WERI-Rb-1 (cell line): ENCODE results near the gene SALL2.

Source experiments
- DNase-seq: peaks from one replicate; pipeline ENCODE4 v3.0.0-alpha.2; 2020
- H3K27ac ChIP-seq: fragments of 250-450 bp; sonication (Bioruptor Pico); 2 replicates; pipeline ENCODE4 v1.5.1; 2020; ENCODE audit warnings: mild to moderate bottlenecking, moderate library complexity
- H3K27me3 ChIP-seq: fragments of 250-450 bp; sonication (Bioruptor Pico); 2 replicates; pipeline ENCODE4 v1.5.1; 2021; ENCODE audit warnings: mild to moderate bottlenecking, low read depth, moderate library complexity; ENCODE audit not compliant: insufficient read depth, severe bottlenecking
- H3K36me3 ChIP-seq: fragments of 250-450 bp; sonication (Bioruptor Pico); 2 replicates; pipeline ENCODE4 v1.5.1; 2020; ENCODE audit warnings: mild to moderate bottlenecking, moderate library complexity
- H3K4me3 ChIP-seq: 2 replicates; pipeline ENCODE4 v1.5.1; 2011; ENCODE audit warnings: low read depth, mild to moderate bottlenecking, control low read depth, low read length
- H3K9me3 ChIP-seq: fragments of 250-450 bp; sonication (Bioruptor Pico); 2 replicates; pipeline ENCODE4 v1.5.1; 2021; ENCODE audit warnings: mild to moderate bottlenecking, moderate library complexity; ENCODE audit not compliant: severe bottlenecking
- CTCF ChIP-seq: IDR thresholded peaks from 2 replicates; pipeline ENCODE4 v1.5.1; 2011; ENCODE audit warnings: low read depth, mild to moderate bottlenecking, control low read depth, inconsistent platforms, low read length

Gene SALL2

GRCh38 chr14:21475767-21476522 is 50.2 kb downstream of the SALL2 start:
- Histone ChIP-seq H3K36me3 (peaks cover 12% of the 10 kb centered on the region), H3K27me3 (no peaks in the 10 kb centered on the region), H3K27ac (peak overlapping the region; percentile 71), H3K9me3 (no peaks in the 10 kb centered on the region), H3K4me3 (peak overlapping the region; percentile 99)
- no peak for TF ChIP-seq CTCF
- no peak for DNase-seq
